Gastroesophageal sphincter (tissue), 3 donors: ENCODE data around the gene PPP1R14B.

Experiments
- POLR2A ChIP-seq, 2 donors: fragments of 450-650 bp; IDR thresholded peaks; one replicate each; pipeline ENCODE4 v1.6.1; 2017; ENCODE audit warnings: antibody characterized with exemption in 2 of 2, mild to moderate bottlenecking in 2 of 2, moderate library complexity in 1 of 2
- TF ChIP-seq, protein P1 (sequence below), 4 experiments: fragments of 200-600 bp in 2 of 4; fragments of 450-650 bp in 2 of 4; sonication (generic) in 1 of 4; IDR thresholded peaks; one replicate each; pipeline ENCODE4 v1.5.1; 2017 to 2019; ENCODE audit warnings: antibody characterized with exemption in 4 of 4, mild to moderate bottlenecking in 2 of 4, moderate library complexity in 2 of 4

DNA sequence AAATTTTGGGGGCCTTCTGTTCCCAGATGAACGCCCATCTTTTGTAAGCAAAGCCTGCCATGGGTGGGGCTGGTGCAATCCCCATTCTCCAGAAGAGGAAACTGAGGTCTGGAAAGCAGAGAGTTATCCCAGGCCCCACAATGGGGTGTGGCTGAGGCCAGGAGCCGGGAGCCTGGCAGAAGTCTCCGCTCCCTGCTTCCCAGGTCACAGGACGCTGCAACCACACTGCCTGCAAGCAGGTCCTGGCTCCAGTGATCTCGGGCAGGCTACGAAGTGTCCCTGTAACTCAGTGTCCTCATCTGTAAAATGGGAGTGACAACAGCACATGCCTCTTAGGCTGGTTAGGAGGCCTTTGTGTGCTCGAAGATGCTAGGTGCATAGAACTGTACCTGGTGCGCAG is 6.3 kb upstream of the PPP1R14B start:
- no peak for TF ChIP-seq POLR2A (IDR thresholded peaks at IDR 0.05)
- TF ChIP-seq, protein P1, sequence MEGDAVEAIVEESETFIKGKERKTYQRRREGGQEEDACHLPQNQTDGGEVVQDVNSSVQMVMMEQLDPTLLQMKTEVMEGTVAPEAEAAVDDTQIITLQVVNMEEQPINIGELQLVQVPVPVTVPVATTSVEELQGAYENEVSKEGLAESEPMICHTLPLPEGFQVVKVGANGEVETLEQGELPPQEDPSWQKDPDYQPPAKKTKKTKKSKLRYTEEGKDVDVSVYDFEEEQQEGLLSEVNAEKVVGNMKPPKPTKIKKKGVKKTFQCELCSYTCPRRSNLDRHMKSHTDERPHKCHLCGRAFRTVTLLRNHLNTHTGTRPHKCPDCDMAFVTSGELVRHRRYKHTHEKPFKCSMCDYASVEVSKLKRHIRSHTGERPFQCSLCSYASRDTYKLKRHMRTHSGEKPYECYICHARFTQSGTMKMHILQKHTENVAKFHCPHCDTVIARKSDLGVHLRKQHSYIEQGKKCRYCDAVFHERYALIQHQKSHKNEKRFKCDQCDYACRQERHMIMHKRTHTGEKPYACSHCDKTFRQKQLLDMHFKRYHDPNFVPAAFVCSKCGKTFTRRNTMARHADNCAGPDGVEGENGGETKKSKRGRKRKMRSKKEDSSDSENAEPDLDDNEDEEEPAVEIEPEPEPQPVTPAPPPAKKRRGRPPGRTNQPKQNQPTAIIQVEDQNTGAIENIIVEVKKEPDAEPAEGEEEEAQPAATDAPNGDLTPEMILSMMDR (IDR thresholded peaks at IDR 0.05), result no peak
